H1 (cell line): ENCODE data around the gene PEX5L. TPM values are rescaled to one million over a fixed set of nuclear protein-coding genes. Genes with fewer than 3 reads are reported as not detected.

Experiments
- ASH2L ChIP-seq: fragments of 200-600, 300-600 bp; sonication (generic); IDR thresholded peaks from one replicate; pipeline ENCODE4 v1.7.1; 2017; ENCODE audit warnings: low read length
- CEBPB ChIP-seq: IDR thresholded peaks from 2 replicates; pipeline ENCODE4 v1.6.1; 2012; ENCODE audit warnings: low read depth, low read length
- FOSL1 ChIP-seq: IDR thresholded peaks from 2 replicates; pipeline ENCODE4 v1.6.1; 2011; ENCODE audit warnings: mild to moderate bottlenecking, low read depth, low read length, moderate library complexity; ENCODE audit not compliant: insufficient read depth
- NRF1 ChIP-seq: IDR thresholded peaks from 2 replicates; pipeline ENCODE4 v1.6.1; 2011; ENCODE audit warnings: mild to moderate bottlenecking, low read depth, low read length, improper control_type of control experiment
- POLR2AphosphoS5 ChIP-seq: IDR thresholded peaks from 2 replicates; pipeline ENCODE4 v1.6.1; 2011; ENCODE audit warnings: low read depth, low read length
- RBBP5 ChIP-seq: IDR thresholded peaks from 2 replicates; pipeline ENCODE4 v1.7.1; 2012; ENCODE audit warnings: low read depth, mild to moderate bottlenecking, inconsistent platforms, low read length, moderate library complexity, borderline replicate concordance
- RFX5 ChIP-seq: IDR thresholded peaks from 2 replicates; pipeline ENCODE4 v1.6.1; 2011; ENCODE audit warnings: low read depth, low read length, improper control_type of control experiment, borderline replicate concordance
- YY1 ChIP-seq: IDR thresholded peaks from 2 replicates; pipeline ENCODE4 v1.6.1; 2011; ENCODE audit warnings: low read depth, mild to moderate bottlenecking, low read length
- polyA plus RNA-seq, 7 experiments: library from polyadenylated mRNA; depleted of rRNA in 3 of 7; stranded (reverse) in 5 of 7; unstranded in 2 of 7; fragments of >200 nt in 5 of 7; fragments of 200-250 nt in 2 of 7; gene quantifications; 1 replicate in 5 of 7; 2 replicates in 1 of 7; 4 replicates in 1 of 7; pipeline versions ENCODE4 v1.2.1 to v1.2.3, GENCODE V29; 2011 to 2013; ENCODE audit warnings: missing spikeins in 2 of 7, mixed read lengths in 2 of 7
- total RNA-seq: library from RNA; stranded (reverse); fragmentation: NEBNext Ultra II Directional; extraction: Animal tissue kit (Norgen Biotek cat#: 25700); gene quantifications from 2 replicates; pipeline ENCODE4 v1.2.1, GENCODE V29; 2021
- TF ChIP-seq, protein P1 (sequence below): IDR thresholded peaks from 2 replicates; pipeline ENCODE4 v1.6.1; 2012; ENCODE audit warnings: low read length, inconsistent platforms

Gene PEX5L
- total and polyA plus RNA-seq, 2 of the 8 experiments (the other 6 are each of a cell fraction or from before 2014, with no cell fraction given): 0.80 to 4.2 TPM

- TF ChIP-seq RFX5 (no peak), CEBPB (no peak), NRF1 (no peak), POLR2AphosphoS5 (no peak), FOSL1 (no peak), ASH2L (no peak), YY1 (no peak), RBBP5 (no peak)
- TF ChIP-seq, protein P1, sequence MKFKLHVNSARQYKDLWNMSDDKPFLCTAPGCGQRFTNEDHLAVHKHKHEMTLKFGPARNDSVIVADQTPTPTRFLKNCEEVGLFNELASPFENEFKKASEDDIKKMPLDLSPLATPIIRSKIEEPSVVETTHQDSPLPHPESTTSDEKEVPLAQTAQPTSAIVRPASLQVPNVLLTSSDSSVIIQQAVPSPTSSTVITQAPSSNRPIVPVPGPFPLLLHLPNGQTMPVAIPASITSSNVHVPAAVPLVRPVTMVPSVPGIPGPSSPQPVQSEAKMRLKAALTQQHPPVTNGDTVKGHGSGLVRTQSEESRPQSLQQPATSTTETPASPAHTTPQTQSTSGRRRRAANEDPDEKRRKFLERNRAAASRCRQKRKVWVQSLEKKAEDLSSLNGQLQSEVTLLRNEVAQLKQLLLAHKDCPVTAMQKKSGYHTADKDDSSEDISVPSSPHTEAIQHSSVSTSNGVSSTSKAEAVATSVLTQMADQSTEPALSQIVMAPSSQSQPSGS: no peak
- TF ChIP-seq, all 59 proteins: peak for 0
These were observed 114.8 kb downstream of the PEX5L start (continued) for GRCh38 chr3:179921951-179922350.
